Transverse colon (tissue), 4 donors: ENCODE results near the gene SNRNP70.

Source experiments
- EP300 ChIP-seq: sonication (generic); formaldehyde crosslinking; IDR thresholded peaks from one replicate; pipeline ENCODE4 v1.6.1; 2017; ENCODE audit warnings: antibody characterized with exemption, low read depth
- POLR2A ChIP-seq: fragments of 450-650 bp; IDR thresholded peaks from one replicate; pipeline ENCODE4 v1.6.1; 2016; ENCODE audit warnings: antibody characterized with exemption, mild to moderate bottlenecking, moderate library complexity
- POLR2AphosphoS5 ChIP-seq, 3 donors: sonication (generic); formaldehyde crosslinking; IDR thresholded peaks; one replicate each; pipeline ENCODE4 v1.6.1; 2016; ENCODE audit warnings: antibody characterized with exemption in 3 of 3
- TF ChIP-seq, protein P1 (sequence below), 5 experiments: fragments of 200-600 bp in 3 of 5; fragments of 450-650 bp in 2 of 5; sonication (generic) in 3 of 5; IDR thresholded peaks; 1 replicate in 2 of 5; 2 replicates in 3 of 5; pipeline ENCODE4 v1.5.1; 2016 to 2017; ENCODE audit warnings: antibody characterized with exemption in 5 of 5, inconsistent platforms in 3 of 5, mild to moderate bottlenecking in 2 of 5, moderate library complexity in 1 of 5

DNA sequence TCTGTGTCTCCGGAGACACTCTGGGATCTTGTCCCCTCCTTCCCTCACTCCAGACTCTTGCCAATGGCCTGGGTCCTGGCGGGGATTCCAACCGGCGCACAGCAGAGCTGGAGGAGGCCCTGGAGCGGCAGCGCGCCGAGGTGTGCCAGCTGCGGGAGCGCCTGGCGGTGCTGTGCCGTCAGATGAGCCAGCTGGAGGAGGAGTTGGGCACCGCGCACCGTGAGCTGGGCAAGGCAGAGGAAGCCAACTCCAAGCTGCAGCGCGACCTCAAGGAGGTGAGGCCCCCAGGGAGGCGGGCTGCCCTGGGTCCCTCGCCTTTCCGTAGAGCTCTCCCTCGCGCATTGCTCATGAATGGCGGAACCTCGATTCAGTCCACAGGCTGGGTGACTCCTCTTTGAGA is 45.1 kb downstream of the SNRNP70 start:
- TF ChIP-seq POLR2A (no peak), EP300 (no peak), POLR2AphosphoS5 (IDR thresholded peaks at IDR 0.05) (no peak)
- TF ChIP-seq, protein P1, sequence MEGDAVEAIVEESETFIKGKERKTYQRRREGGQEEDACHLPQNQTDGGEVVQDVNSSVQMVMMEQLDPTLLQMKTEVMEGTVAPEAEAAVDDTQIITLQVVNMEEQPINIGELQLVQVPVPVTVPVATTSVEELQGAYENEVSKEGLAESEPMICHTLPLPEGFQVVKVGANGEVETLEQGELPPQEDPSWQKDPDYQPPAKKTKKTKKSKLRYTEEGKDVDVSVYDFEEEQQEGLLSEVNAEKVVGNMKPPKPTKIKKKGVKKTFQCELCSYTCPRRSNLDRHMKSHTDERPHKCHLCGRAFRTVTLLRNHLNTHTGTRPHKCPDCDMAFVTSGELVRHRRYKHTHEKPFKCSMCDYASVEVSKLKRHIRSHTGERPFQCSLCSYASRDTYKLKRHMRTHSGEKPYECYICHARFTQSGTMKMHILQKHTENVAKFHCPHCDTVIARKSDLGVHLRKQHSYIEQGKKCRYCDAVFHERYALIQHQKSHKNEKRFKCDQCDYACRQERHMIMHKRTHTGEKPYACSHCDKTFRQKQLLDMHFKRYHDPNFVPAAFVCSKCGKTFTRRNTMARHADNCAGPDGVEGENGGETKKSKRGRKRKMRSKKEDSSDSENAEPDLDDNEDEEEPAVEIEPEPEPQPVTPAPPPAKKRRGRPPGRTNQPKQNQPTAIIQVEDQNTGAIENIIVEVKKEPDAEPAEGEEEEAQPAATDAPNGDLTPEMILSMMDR (IDR thresholded peaks at IDR 0.05) = no peak
